HCT116 (cell line): ENCODE measurements around the gene MSRB2. TPM values are rescaled to one million over a fixed set of nuclear protein-coding genes. Genes with fewer than 3 reads are reported as not detected.

Source experiments
- ATAC-seq: fragments of 200-7000 bp; cut with Tn5 transposase; 2 replicates; pipeline ENCODE4 v1.9.1; 2020; ENCODE audit warnings: mild to moderate bottlenecking, moderate library complexity
- BruUV-seq: library from RNA; stranded (reverse); fragments of 400-500 nt; replicated peaks from 2 replicates; lab custom pipeline; 2021; lab: Mats Ljungman, UMichigan
- CTCF ChIA-PET: fragments of 300-600 bp; sonication (Branson Sonifier 250); formaldehyde crosslinking; loops from one replicate; lab custom pipeline; 2021; ENCODE audit warnings: antibody characterized with exemption; lab: Charles Lee
- POLR2A ChIA-PET: fragments of 300-600, 350-600 bp; sonication (Branson Sonifier 250); formaldehyde crosslinking; loops from one replicate; lab custom pipeline; 2021; ENCODE audit warnings: antibody characterized with exemption; lab: Charles Lee
- RAD21 ChIA-PET, 2 experiments: fragments of 300-600 bp; sonication (Branson Sonifier 250); formaldehyde crosslinking; loops; one replicate each; lab custom pipeline; 2023; ENCODE audit warnings: low total read pairs in 2 of 2; ENCODE audit not compliant: uncharacterized antibody in 2 of 2, unreplicated experiment in 2 of 2, low non-redundant PET in 1 of 2; lab: Charles Lee
- DNase-seq: peaks from one replicate; pipeline ENCODE4 v3.0.0-alpha.2; 2010; ENCODE audit warnings: low read depth, low spot score
- H2AFZ ChIP-seq: fragments of 200-600 bp; shearing (Covaris generic), sonication (generic); 2 replicates; pipeline ENCODE4 v1.6.1; 2017; ENCODE audit warnings: low read depth, mixed run types, mixed read lengths, antibody characterized with exemption, low read length; ENCODE audit not compliant: poor library complexity, severe bottlenecking
- H3K27ac ChIP-seq: 2 replicates; pipeline ENCODE4 v1.5.1; 2012; ENCODE audit warnings: low read depth, low read length
- H3K27me3 ChIP-seq: fragments of 200-600 bp; sonication (generic); 2 replicates; pipeline ENCODE4 v1.6.1; 2016; ENCODE audit warnings: mixed run types, low read length, mixed read lengths; ENCODE audit not compliant: insufficient read depth
- H3K36me3 ChIP-seq, 2 experiments: fragments of 200-500 bp in 1 of 2; fragments of 200-600 bp in 1 of 2; sonication (Bioruptor generic) in 1 of 2; sonication (generic) in 1 of 2; 2 replicates each; pipeline versions ENCODE4 v1.5.1 to v1.6.1; 2014 to 2016; ENCODE audit warnings: low read length in 2 of 2, inconsistent platforms in 1 of 2, mixed read lengths in 1 of 2, mixed run types in 1 of 2; ENCODE audit not compliant: insufficient read depth in 2 of 2, control insufficient read depth in 1 of 2
- H3K4me1 ChIP-seq, 2 experiments: fragments of 200-600 bp in 1 of 2; sonication (generic) in 1 of 2; 2 replicates each; pipeline versions ENCODE4 v1.5.1 to v1.6.1; 2012 to 2017; ENCODE audit warnings: low read length in 2 of 2, inconsistent platforms in 1 of 2, mild to moderate bottlenecking in 1 of 2, mixed read lengths in 1 of 2, mixed run types in 1 of 2, moderate library complexity in 1 of 2; ENCODE audit not compliant: insufficient read depth in 2 of 2, control insufficient read depth in 1 of 2
- H3K4me2 ChIP-seq: fragments of 200-600 bp; sonication (generic); 2 replicates; pipeline ENCODE4 v1.6.1; 2017; ENCODE audit warnings: mixed run types, low read length, mixed read lengths
- H3K4me3 ChIP-seq, 2 experiments: fragments of 200-600 bp in 1 of 2; sonication (generic) in 1 of 2; replicated peaks in 1 of 2; 2 replicates each; pipeline ENCODE4 v1.5.1; 2011 to 2016; ENCODE audit warnings: low read length in 2 of 2, control low read depth in 1 of 2, low read depth in 1 of 2, mild to moderate bottlenecking in 1 of 2, mixed read lengths in 1 of 2, mixed run types in 1 of 2
- H3K79me2 ChIP-seq: fragments of 200-600 bp; sonication (generic); 2 replicates; pipeline ENCODE4 v1.6.1; 2017; ENCODE audit warnings: mild to moderate bottlenecking, mixed run types, low read length, moderate library complexity, mixed read lengths; ENCODE audit not compliant: insufficient read depth
- H3K9ac ChIP-seq: fragments of 200-600 bp; sonication (generic); 2 replicates; pipeline ENCODE4 v1.6.1; 2016; ENCODE audit warnings: low read length, mixed read lengths
- H3K9me2 ChIP-seq: fragments of 200-600 bp; sonication (generic), shearing (Covaris generic); 2 replicates; pipeline ENCODE4 v1.6.1; 2017; ENCODE audit warnings: mixed run types, mild to moderate bottlenecking, moderate library complexity; ENCODE audit not compliant: insufficient read depth
- H3K9me3 ChIP-seq, 2 experiments: fragments of 200-500 bp in 1 of 2; fragments of 200-600 bp in 1 of 2; sonication (Bioruptor generic) in 1 of 2; sonication (generic) in 1 of 2; 2 replicates each; pipeline ENCODE4 v1.6.1; 2014 to 2017; ENCODE audit warnings: low read length in 2 of 2, mixed read lengths in 2 of 2, inconsistent platforms in 1 of 2, low read depth in 1 of 2, mild to moderate bottlenecking in 1 of 2, mixed run types in 1 of 2, moderate library complexity in 1 of 2; ENCODE audit not compliant: control insufficient read depth in 1 of 2, insufficient read depth in 1 of 2
- H4K20me1 ChIP-seq: fragments of 200-600 bp; sonication (generic), shearing (Covaris generic); 2 replicates; pipeline ENCODE4 v1.6.1; 2017; ENCODE audit warnings: mixed run types, mild to moderate bottlenecking, moderate library complexity; ENCODE audit not compliant: insufficient read depth
- CTCF ChIP-seq, 3 experiments: fragments of 200-600 bp in 1 of 3; sonication (generic) in 1 of 3; IDR thresholded peaks in 2 of 3; conservative IDR thresholded peaks in 1 of 3; 2 replicates each; pipeline ENCODE4 v1.5.1; 2012 to 2017; ENCODE audit warnings: low read depth in 2 of 3, low read length in 2 of 3, antibody characterized with exemption in 1 of 3, borderline replicate concordance in 1 of 3, control low read depth in 1 of 3, mild to moderate bottlenecking in 1 of 3, mixed read lengths in 1 of 3, mixed run types in 1 of 3, moderate library complexity in 1 of 3; ENCODE audit not compliant: insufficient read depth in 1 of 3
- MAX ChIP-seq: IDR thresholded peaks from 2 replicates; pipeline ENCODE4 v1.6.1; 2012
- RAD21 ChIP-seq: IDR thresholded peaks from 2 replicates; pipeline ENCODE4 v1.6.1; 2012; ENCODE audit warnings: low read depth, mild to moderate bottlenecking
- intact Hi-C: fragments of 100-400 bp; cut with micrococcal nuclease; formaldehyde crosslinking; loops from 2 replicates; pipeline ENCODE4 v1.10.0; 2022
- total RNA-seq: library from RNA; stranded (reverse); gene quantifications from one replicate; pipeline ENCODE4 v1.2.1, GENCODE V29; 2021; ENCODE audit not compliant: unreplicated experiment

MSRB2 gene
- total RNA-seq, 1 experiment from 2014 or later = 13.6 TPM

- ATAC-seq = peak; percentile 82
These were observed 13.5 kb upstream of the MSRB2 start for GRCh38 chr10:23081891-23082290.

More at GRCh38 chr10:23081891-23082290, 13.5 kb upstream of the MSRB2 start:
- CTCF ChIA-PET = no interaction called here
- intact Hi-C loops = no loop called here
- POLR2A ChIA-PET = no interaction called here
- TF ChIP-seq RAD21 (peak; percentile 34; the same call in 1 of the 2 replicates), MAX (no peak), CTCF (IDR thresholded peaks at IDR 0.05 in 2 of 3, conservative IDR thresholded peaks at IDR 0.05 in 1 of 3; ENCODE audit: borderline replicate concordance in 1 of 3, insufficient read depth in 1 of 3, low read depth in 2 of 3, low read length in 2 of 3) (peak in 2 of 3 experiments; percentile 52 to 64; a peak in 4 of 6 replicates)
- Histone ChIP-seq H3K4me2 (no peak overlapping the region), H3K9me3 (no peaks in the 10 kb centered on the region; a peak in 2 of 4 replicates), H3K79me2 (no peaks in the 10 kb centered on the region), H2AFZ (no peak overlapping the region), H3K4me3 (no peak overlapping the region), H3K9ac (no peak overlapping the region), H3K27ac (no peak overlapping the region), H4K20me1 (no peaks in the 10 kb centered on the region), H3K4me1 (no peaks in the 10 kb centered on the region), H3K36me3 (no peaks in the 10 kb centered on the region), H3K27me3 (no peaks in the 10 kb centered on the region), H3K9me2 (no peaks in the 10 kb centered on the region)
- BruUV-seq = no TSS peak
- RAD21 ChIA-PET = no interaction called here
- peak; percentile 41 for DNase-seq
